ENCODE results near the gene GMDS. TPM values are rescaled to one million over a fixed set of nuclear protein-coding genes. Genes with fewer than 3 reads are reported as not detected.
A peak's percentile ranks its signal among the peaks of the same experiment; 100 is the strongest.

The GMDS gene
- total and polyA plus RNA-seq, 4 donors: 7.3 to 28.3 (median 16.1) TPM

DNA sequence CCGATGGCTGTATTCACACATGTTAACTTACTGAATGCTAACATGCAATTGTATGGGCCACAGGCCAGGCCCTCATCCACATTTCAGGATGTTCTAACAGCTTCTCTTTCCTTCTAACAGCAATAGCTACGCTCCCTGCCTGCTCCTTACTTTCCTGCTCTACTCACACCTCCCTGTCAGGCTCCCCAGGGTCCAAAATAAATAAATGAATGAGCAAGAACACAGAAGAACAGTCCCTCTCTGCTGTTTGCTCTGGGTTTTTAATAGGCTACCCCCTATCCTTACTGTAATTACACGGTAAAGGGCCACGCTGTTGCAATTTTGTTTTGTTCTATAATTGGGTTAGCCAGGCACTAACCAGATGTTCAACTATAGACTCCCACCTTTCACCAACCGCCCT, 135.6 kb downstream of the GMDS start:
- no peak overlapping the region for H3K9ac ChIP-seq (ENCODE audit: insufficient read depth in 1 of 2, low read length in 2 of 2)

DNA sequence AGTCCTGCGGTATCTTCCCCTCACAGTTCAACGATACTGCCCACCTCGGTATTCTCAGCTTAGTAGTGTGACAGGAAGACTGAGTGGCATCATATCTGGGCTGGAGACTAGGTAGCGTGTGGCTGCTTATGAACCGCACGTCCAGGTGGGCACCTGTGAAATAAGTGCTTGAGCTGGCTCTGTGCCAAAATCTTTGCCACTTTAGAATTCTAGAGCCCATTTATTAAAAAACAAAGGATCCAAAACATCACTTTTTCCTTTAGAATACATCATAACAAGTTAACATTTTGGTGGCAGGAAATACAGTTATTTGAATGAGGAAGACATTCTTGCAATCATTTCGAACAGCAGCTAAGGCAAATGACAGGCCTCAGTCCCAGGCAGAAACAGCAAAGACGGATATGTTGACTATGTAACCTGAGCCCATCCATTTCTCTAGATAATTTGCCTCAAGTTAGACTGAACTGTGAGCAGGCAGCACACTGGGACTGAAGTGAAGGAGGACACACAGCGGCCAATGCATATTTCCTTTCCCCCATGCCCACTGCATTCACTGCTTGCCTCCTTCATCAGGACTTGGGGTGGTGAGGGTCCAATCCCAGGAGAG, 136.6 kb downstream of the GMDS start:
- DNase-seq (peak in 1 of 3 donors; percentile 32), ATAC-seq (ENCODE audit: insufficient read depth, low FRiP score) (no peak)

More for the DNA sequence above, 135.6 kb downstream of the GMDS start:
- Histone ChIP-seq H3K9me3 (ENCODE audit: control insufficient read depth in 4 of 4, insufficient read depth in 3 of 4, low read length in 3 of 4) (no peaks in the 10 kb centered on the region), H3K36me3 (ENCODE audit: control insufficient read depth in 4 of 4, insufficient read depth in 4 of 4, low read length in 4 of 4) (no peaks in the 10 kb centered on the region), H3K4me3 (no peak overlapping the region), H3K27ac (ENCODE audit: low read depth in 1 of 2, low read length in 1 of 2) (no peak overlapping the region), H3K4me1 (ENCODE audit: control insufficient read depth in 5 of 5, insufficient read depth in 5 of 5, low read length in 5 of 5) (peaks cover 0 to 4% (median 0%) of the 10 kb centered on the region in 5 donors), H3K27me3 (ENCODE audit: control insufficient read depth in 3 of 3, insufficient read depth in 3 of 3, low read length in 2 of 3) (no peaks in the 10 kb centered on the region)
- TF ChIP-seq, protein P1, sequence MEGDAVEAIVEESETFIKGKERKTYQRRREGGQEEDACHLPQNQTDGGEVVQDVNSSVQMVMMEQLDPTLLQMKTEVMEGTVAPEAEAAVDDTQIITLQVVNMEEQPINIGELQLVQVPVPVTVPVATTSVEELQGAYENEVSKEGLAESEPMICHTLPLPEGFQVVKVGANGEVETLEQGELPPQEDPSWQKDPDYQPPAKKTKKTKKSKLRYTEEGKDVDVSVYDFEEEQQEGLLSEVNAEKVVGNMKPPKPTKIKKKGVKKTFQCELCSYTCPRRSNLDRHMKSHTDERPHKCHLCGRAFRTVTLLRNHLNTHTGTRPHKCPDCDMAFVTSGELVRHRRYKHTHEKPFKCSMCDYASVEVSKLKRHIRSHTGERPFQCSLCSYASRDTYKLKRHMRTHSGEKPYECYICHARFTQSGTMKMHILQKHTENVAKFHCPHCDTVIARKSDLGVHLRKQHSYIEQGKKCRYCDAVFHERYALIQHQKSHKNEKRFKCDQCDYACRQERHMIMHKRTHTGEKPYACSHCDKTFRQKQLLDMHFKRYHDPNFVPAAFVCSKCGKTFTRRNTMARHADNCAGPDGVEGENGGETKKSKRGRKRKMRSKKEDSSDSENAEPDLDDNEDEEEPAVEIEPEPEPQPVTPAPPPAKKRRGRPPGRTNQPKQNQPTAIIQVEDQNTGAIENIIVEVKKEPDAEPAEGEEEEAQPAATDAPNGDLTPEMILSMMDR (IDR thresholded peaks at IDR 0.05; ENCODE audit: control extremely low read depth, extremely low read depth): no peak
- WGBS, 2 donors: 94 to 95% methylated on average over 5 of the region's 5 CpGs
- ATAC-seq (ENCODE audit: insufficient read depth, low FRiP score) (no peak), DNase-seq (no peak)

DNA sequence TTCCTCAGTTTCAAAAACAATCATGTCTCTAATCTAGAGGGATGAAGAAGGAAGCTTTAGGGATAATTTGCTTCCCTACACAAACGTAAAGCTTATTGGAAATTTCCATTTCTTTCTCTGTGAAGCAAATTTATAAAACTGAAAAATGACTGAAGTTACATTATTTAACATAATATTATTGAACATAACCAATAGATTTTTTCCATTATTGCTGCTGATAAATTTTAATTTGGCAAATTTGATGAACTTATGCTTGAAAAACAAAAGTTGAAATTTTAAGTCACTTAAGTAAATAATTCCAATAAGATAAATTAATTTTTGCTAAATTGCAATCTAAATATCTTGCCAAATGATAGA, 140.9 kb downstream of the GMDS start:
- Histone ChIP-seq H3K4me1 (ENCODE audit: control insufficient read depth in 5 of 5, insufficient read depth in 5 of 5, low read length in 5 of 5) (no peaks in the 10 kb centered on the region), H3K27me3 (ENCODE audit: control insufficient read depth in 3 of 3, insufficient read depth in 3 of 3, low read length in 2 of 3) (peaks cover 0 to 21% (median 12%) of the 10 kb centered on the region in 3 donors), H3K4me3 (no peak overlapping the region), H3K27ac (ENCODE audit: low read depth in 1 of 2, low read length in 1 of 2) (no peak overlapping the region), H3K36me3 (ENCODE audit: control insufficient read depth in 4 of 4, insufficient read depth in 4 of 4, low read length in 4 of 4) (no peaks in the 10 kb centered on the region), H3K9me3 (ENCODE audit: control insufficient read depth in 4 of 4, insufficient read depth in 3 of 4, low read length in 3 of 4) (no peaks in the 10 kb centered on the region), H3K9ac (ENCODE audit: insufficient read depth in 1 of 2, low read length in 2 of 2) (no peak overlapping the region)
- WGBS, 2 donors: 0 to 16% methylated on average over 1 of the region's 1 CpG
- TF ChIP-seq, protein P1 (IDR thresholded peaks at IDR 0.05; ENCODE audit: control extremely low read depth, extremely low read depth): no peak
- ATAC-seq (ENCODE audit: insufficient read depth, low FRiP score) (no peak), DNase-seq (no peak)

More for the DNA sequence above, 136.6 kb downstream of the GMDS start:
- Histone ChIP-seq H3K27ac (ENCODE audit: low read depth in 1 of 2, low read length in 1 of 2) (no peak overlapping the region), H3K4me3 (no peak overlapping the region), H3K36me3 (ENCODE audit: control insufficient read depth in 4 of 4, insufficient read depth in 4 of 4, low read length in 4 of 4) (no peaks in the 10 kb centered on the region), H3K9ac (ENCODE audit: insufficient read depth in 1 of 2, low read length in 2 of 2) (no peak overlapping the region), H3K9me3 (ENCODE audit: control insufficient read depth in 4 of 4, insufficient read depth in 3 of 4, low read length in 3 of 4) (no peaks in the 10 kb centered on the region), H3K27me3 (ENCODE audit: control insufficient read depth in 3 of 3, insufficient read depth in 3 of 3, low read length in 2 of 3) (no peaks in the 10 kb centered on the region), H3K4me1 (ENCODE audit: control insufficient read depth in 5 of 5, insufficient read depth in 5 of 5, low read length in 5 of 5) (peaks cover 0 to 4% (median 0%) of the 10 kb centered on the region in 5 donors)
- TF ChIP-seq, protein P1 (IDR thresholded peaks at IDR 0.05; ENCODE audit: control extremely low read depth, extremely low read depth): no peak
- 90 to 93% methylated on average over 9 of the region's 9 CpGs for WGBS, 2 donors

All from lung (tissue), 12 donors.